H1 (cell line): ENCODE data around the gene TRIM29. TPM values are rescaled to one million over a fixed set of nuclear protein-coding genes. Genes with fewer than 3 reads are reported as not detected.

Experiments
- CTCF ChIA-PET: fragments of 300-600 bp; sonication (Branson Sonifier 250); formaldehyde crosslinking; loops from one replicate; lab custom pipeline; 2021; ENCODE audit not compliant: partially characterized antibody; lab: Charles Lee
- POLR2A ChIA-PET: fragments of 300-600 bp; sonication (Branson Sonifier 250); formaldehyde crosslinking; loops from one replicate; lab custom pipeline; 2021; ENCODE audit warnings: inconsistent platforms; ENCODE audit not compliant: partially characterized antibody; lab: Charles Lee
- DNase-seq, 2 experiments: peaks; one replicate each; pipeline versions ENCODE4 v3.0.0 to v3.0.0-alpha.2; 2010 to 2022; ENCODE audit warnings: low spot score in 2 of 2, low read depth in 1 of 2, mixed read lengths in 1 of 2
- FAIRE-seq: peaks from 2 replicates; lab custom pipeline; 2011; peaks lifted over from hg19 to GRCh38; lab: Jason Lieb, UNC
- H2AFZ ChIP-seq: 2 replicates; pipeline ENCODE4 v1.8.1; 2012; ENCODE audit warnings: low read length, inconsistent platforms
- H2AK5ac ChIP-seq: 2 replicates; pipeline ENCODE4 v1.6.1; 2013; ENCODE audit warnings: low read depth, low read length
- H2BK120ac ChIP-seq: replicated peaks from 2 replicates; pipeline ENCODE3; 2013; ENCODE audit warnings: low read depth, low read length, inconsistent platforms
- H2BK12ac ChIP-seq: 2 replicates; pipeline ENCODE4 v1.6.1; 2013; ENCODE audit warnings: low read depth, low read length
- H2BK15ac ChIP-seq: 2 replicates; pipeline ENCODE4 v1.6.1; 2013; ENCODE audit warnings: low read length
- H2BK20ac ChIP-seq: 2 replicates; pipeline ENCODE4 v1.6.1; 2013; ENCODE audit warnings: low read length
- H2BK5ac ChIP-seq: 2 replicates; pipeline ENCODE4 v1.6.1; 2013; ENCODE audit warnings: low read depth, low read length
- H3K14ac ChIP-seq: 2 replicates; pipeline ENCODE4 v1.6.1; 2013; ENCODE audit warnings: inconsistent platforms; ENCODE audit not compliant: insufficient read length
- H3K18ac ChIP-seq: 2 replicates; pipeline ENCODE4 v1.6.1; 2013; ENCODE audit warnings: low read length; ENCODE audit errors: extremely low read depth
- H3K23ac ChIP-seq: 2 replicates; pipeline ENCODE4 v1.6.1; 2013; ENCODE audit warnings: inconsistent platforms; ENCODE audit not compliant: insufficient read length
- H3K23me2 ChIP-seq: 2 replicates; pipeline ENCODE4 v1.6.1; 2013; ENCODE audit warnings: low read depth, low read length
- H3K27ac ChIP-seq: 2 replicates; pipeline ENCODE4 v1.6.1; 2011; ENCODE audit warnings: low read depth, low read length, inconsistent platforms
- H3K27me3 ChIP-seq, 4 experiments: replicated peaks in 1 of 4; 1 replicate in 1 of 4; 2 replicates in 3 of 4; pipeline versions ENCODE4 v1.6.1 to v1.8.1; 2011 to 2013; ENCODE audit warnings: low read length in 3 of 4, mild to moderate bottlenecking in 3 of 4, inconsistent platforms in 2 of 4, mixed read lengths in 2 of 4, moderate library complexity in 1 of 4; ENCODE audit not compliant: control insufficient read depth in 3 of 4, insufficient read depth in 3 of 4; ENCODE audit errors: extremely low read depth in 1 of 4
- H3K36me3 ChIP-seq, 4 experiments: 2 replicates each; pipeline versions ENCODE4 v1.6.1 to v1.8.1; 2011 to 2013; ENCODE audit warnings: mild to moderate bottlenecking in 4 of 4, low read length in 3 of 4, moderate library complexity in 2 of 4, control low read depth in 1 of 4, inconsistent platforms in 1 of 4; ENCODE audit not compliant: insufficient read depth in 4 of 4, control insufficient read depth in 2 of 4
- H3K4ac ChIP-seq: replicated peaks from 2 replicates; pipeline ENCODE3; 2013; ENCODE audit warnings: low read length, low read depth, mixed read lengths, inconsistent platforms; ENCODE audit not compliant: insufficient read length
- H3K4me1 ChIP-seq, 4 experiments: replicated peaks in 1 of 4; 1 replicate in 1 of 4; 2 replicates in 3 of 4; pipeline versions ENCODE4 v1.6.1 to v1.8.1; 2011 to 2013; ENCODE audit warnings: low read length in 3 of 4, inconsistent platforms in 2 of 4, mixed read lengths in 1 of 4; ENCODE audit not compliant: insufficient read depth in 4 of 4, control insufficient read depth in 3 of 4
- H3K4me2 ChIP-seq, 2 experiments: 2 replicates each; pipeline versions ENCODE4 v1.6.1 to v1.8.1; 2011 to 2013; ENCODE audit warnings: low read depth in 2 of 2, low read length in 2 of 2, control low read depth in 1 of 2, inconsistent platforms in 1 of 2, mild to moderate bottlenecking in 1 of 2; ENCODE audit not compliant: insufficient read depth in 1 of 2
- H3K4me3 ChIP-seq, 4 experiments: fragments of 200-600, 300-600 bp in 1 of 4; sonication (generic), shearing (Covaris generic), sonication (Bioruptor Twin) in 1 of 4; 2 replicates each; pipeline versions ENCODE4 v1.5.1 to v1.8.1; 2011 to 2016; ENCODE audit warnings: low read length in 4 of 4, low read depth in 3 of 4, control low read depth in 2 of 4, inconsistent platforms in 2 of 4, mild to moderate bottlenecking in 2 of 4, mixed read lengths in 1 of 4, moderate library complexity in 1 of 4; ENCODE audit not compliant: insufficient read depth in 2 of 4; ENCODE audit errors: extremely low read depth in 1 of 4
- H3K56ac ChIP-seq: replicated peaks from 2 replicates; pipeline ENCODE3; 2013; ENCODE audit warnings: low read depth, mild to moderate bottlenecking, mixed read lengths, low read length, inconsistent platforms; ENCODE audit not compliant: insufficient read length
- H3K79me1 ChIP-seq: 2 replicates; pipeline ENCODE4 v1.6.1; 2013; ENCODE audit warnings: low read depth, low read length, control low read depth
- H3K79me2 ChIP-seq, 2 experiments: 2 replicates each; pipeline versions ENCODE4 v1.6.1 to v1.8.1; 2012 to 2013; ENCODE audit warnings: low read length in 2 of 2, mild to moderate bottlenecking in 2 of 2, inconsistent platforms in 1 of 2; ENCODE audit not compliant: insufficient read depth in 2 of 2, control insufficient read depth in 1 of 2
- H3K9ac ChIP-seq, 4 experiments: replicated peaks in 1 of 4; 1 replicate in 1 of 4; 2 replicates in 3 of 4; pipeline versions ENCODE4 v1.6.1 to v1.8.1; 2011 to 2013; ENCODE audit warnings: low read depth in 3 of 4, low read length in 3 of 4, control low read depth in 2 of 4, mild to moderate bottlenecking in 2 of 4, moderate library complexity in 2 of 4, inconsistent platforms in 1 of 4; ENCODE audit errors: extremely low read depth in 1 of 4
- H3K9me3 ChIP-seq, 2 experiments: 2 replicates each; pipeline versions ENCODE4 v1.6.1 to v1.8.1; 2012 to 2013; ENCODE audit warnings: mild to moderate bottlenecking in 2 of 2, moderate library complexity in 2 of 2, control low read depth in 1 of 2, inconsistent platforms in 1 of 2, low read depth in 1 of 2, low read length in 1 of 2, mixed read lengths in 1 of 2; ENCODE audit not compliant: insufficient read depth in 2 of 2
- H4K20me1 ChIP-seq, 2 experiments: replicated peaks in 1 of 2; 2 replicates each; pipeline versions ENCODE3 to v1.8.1; 2011 to 2013; ENCODE audit warnings: inconsistent platforms in 2 of 2, low read length in 2 of 2, mild to moderate bottlenecking in 1 of 2; ENCODE audit not compliant: insufficient read depth in 2 of 2, control insufficient read depth in 1 of 2
- H4K5ac ChIP-seq: 2 replicates; pipeline ENCODE4 v1.6.1; 2013; ENCODE audit warnings: low read length, low read depth, mixed read lengths, inconsistent platforms; ENCODE audit not compliant: insufficient read length
- H4K8ac ChIP-seq: 2 replicates; pipeline ENCODE4 v1.8.0; 2013; ENCODE audit warnings: mild to moderate bottlenecking, moderate library complexity, low read length, inconsistent platforms; ENCODE audit not compliant: insufficient read depth; ENCODE audit errors: extremely low read depth
- H4K91ac ChIP-seq: replicated peaks from 2 replicates; pipeline ENCODE3; 2013; ENCODE audit warnings: low read length, mixed read lengths, inconsistent platforms; ENCODE audit not compliant: insufficient read length
- BACH1 ChIP-seq: IDR thresholded peaks from 2 replicates; pipeline ENCODE4 v1.6.1; 2012; ENCODE audit warnings: low read length, improper control_type of control experiment
- EGR1 ChIP-seq: IDR thresholded peaks from 2 replicates; pipeline ENCODE4 v1.6.1; 2011; ENCODE audit warnings: low read depth, low read length, borderline replicate concordance
- EP300 ChIP-seq, 2 experiments: IDR thresholded peaks; 1 replicate in 1 of 2; 2 replicates in 1 of 2; pipeline ENCODE4 v1.6.1; 2011 to 2012; ENCODE audit warnings: low read depth in 2 of 2, low read length in 2 of 2, mild to moderate bottlenecking in 2 of 2, borderline replicate concordance in 1 of 2, inconsistent platforms in 1 of 2, moderate library complexity in 1 of 2
- HDAC2 ChIP-seq, 2 experiments: fragments of 300-600 bp in 1 of 2; sonication (generic) in 1 of 2; IDR thresholded peaks; 2 replicates each; pipeline ENCODE4 v1.6.1; 2011 to 2012; ENCODE audit warnings: low read depth in 2 of 2, low read length in 2 of 2, mild to moderate bottlenecking in 2 of 2, moderate library complexity in 2 of 2, borderline replicate concordance in 1 of 2, inconsistent platforms in 1 of 2
- HDAC6 ChIP-seq: IDR thresholded peaks from one replicate; pipeline ENCODE4 v1.7.1; 2012; ENCODE audit warnings: low read depth, mild to moderate bottlenecking, inconsistent platforms, low read length, moderate library complexity
- KDM1A ChIP-seq: fragments of 200-600, 300-600 bp; sonication (generic); IDR thresholded peaks from 2 replicates; pipeline ENCODE4 v1.7.1; 2016; ENCODE audit warnings: mild to moderate bottlenecking, low read length, borderline replicate concordance
- MAFK ChIP-seq: IDR thresholded peaks from 2 replicates; pipeline ENCODE4 v1.6.1; 2012; ENCODE audit warnings: low read depth, mild to moderate bottlenecking, improper control_type of control experiment, low read length
- NANOG ChIP-seq: IDR thresholded peaks from 2 replicates; pipeline ENCODE4 v1.6.1; 2011; ENCODE audit warnings: low read length, low read depth, mild to moderate bottlenecking, inconsistent platforms; ENCODE audit not compliant: insufficient read depth, poor library complexity, severe bottlenecking
- POLR2AphosphoS5 ChIP-seq: IDR thresholded peaks from 2 replicates; pipeline ENCODE4 v1.6.1; 2011; ENCODE audit warnings: low read depth, low read length
- SIRT6 ChIP-seq: IDR thresholded peaks from one replicate; pipeline ENCODE4 v1.7.1; 2012; ENCODE audit warnings: low read length, inconsistent platforms
- SP1 ChIP-seq: IDR thresholded peaks from 2 replicates; pipeline ENCODE4 v1.6.1; 2011; ENCODE audit warnings: low read depth, low read length
- TEAD4 ChIP-seq: IDR thresholded peaks from 2 replicates; pipeline ENCODE4 v1.6.1; 2012; ENCODE audit warnings: low read depth, low read length, inconsistent platforms, mixed read lengths
- WGBS, 2 experiments: shearing (Covaris generic) in 1 of 2; methylation state at CpG; one replicate each; pipeline versions ENCODE4 v1.1.6 to v1.1.7; 2013 to 2015; ENCODE audit warnings: low lambda C conversion rate in 2 of 2, mixed read lengths in 2 of 2, inconsistent platforms in 1 of 2, low coverage in 1 of 2, missing lambda C conversion rate in 1 of 2; ENCODE audit not compliant: insufficient replicate concordance in 2 of 2, insufficient coverage in 1 of 2, insufficient read length in 1 of 2; ENCODE audit errors: extremely low coverage in 1 of 2, missing lambda C conversion rate in 1 of 2; 5-methylcytosine and 5-hydroxymethylcytosine counted together
- polyA plus RNA-seq, 7 experiments: library from polyadenylated mRNA; depleted of rRNA in 3 of 7; stranded (reverse) in 5 of 7; unstranded in 2 of 7; fragments of >200 nt in 5 of 7; fragments of 200-250 nt in 2 of 7; gene quantifications; 1 replicate in 5 of 7; 2 replicates in 1 of 7; 4 replicates in 1 of 7; pipeline versions ENCODE4 v1.2.1 to v1.2.3, GENCODE V29; 2011 to 2013; ENCODE audit warnings: missing spikeins in 2 of 7, mixed read lengths in 2 of 7
- total RNA-seq: library from RNA; stranded (reverse); fragmentation: NEBNext Ultra II Directional; extraction: Animal tissue kit (Norgen Biotek cat#: 25700); gene quantifications from 2 replicates; pipeline ENCODE4 v1.2.1, GENCODE V29; 2021
- TF ChIP-seq, protein P1 (sequence below): IDR thresholded peaks from 2 replicates; pipeline ENCODE4 v1.6.1; 2011; ENCODE audit warnings: low read depth, mild to moderate bottlenecking, low read length; ENCODE audit not compliant: insufficient read depth

Gene TRIM29
- total and polyA plus RNA-seq, 2 of the 8 experiments (the other 6 are each of a cell fraction or from before 2014, with no cell fraction given), result 0.17 to 0.43 TPM

DNA sequence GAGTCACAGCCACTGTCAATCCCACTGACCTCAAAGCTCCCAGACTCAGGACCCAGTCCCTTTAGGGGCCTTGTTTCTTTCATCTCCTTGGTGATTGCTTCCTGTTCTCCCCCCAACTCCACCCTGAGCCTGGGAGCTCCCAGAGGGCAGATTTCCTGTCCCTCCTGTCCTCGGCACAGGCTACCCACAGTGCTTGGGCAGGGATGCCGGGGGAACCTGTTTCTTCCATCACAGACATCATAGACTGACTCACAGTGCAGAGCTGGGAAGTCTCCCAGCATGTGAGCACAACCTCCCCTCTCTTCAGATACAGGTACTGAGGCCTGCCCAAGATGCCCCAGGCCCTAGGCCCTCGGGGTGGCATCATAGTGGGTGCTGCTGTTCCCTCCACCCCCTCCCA lies 16.6 kb downstream of the TRIM29 start:
- no peaks in the 10 kb centered on the region; a peak in 2 of 7 replicates for H3K27me3 ChIP-seq
- H3K79me2 ChIP-seq, result no peaks in the 10 kb centered on the region
- H4K20me1 ChIP-seq, result peaks cover 0 to under 1% of the 10 kb centered on the region in 2 experiments
- H2BK15ac ChIP-seq, result no peak overlapping the region
- H4K8ac ChIP-seq, result no peak overlapping the region
- peaks cover 0 to 7% of the 10 kb centered on the region in 2 experiments; a peak in 1 of 4 replicates for H3K9me3 ChIP-seq
- WGBS, 2 experiments, result 92% methylated on average over 3 of the region's 3 CpGs; no CpG with 5 or more reads in 1 of the 2 experiments
- no peak overlapping the region for H4K91ac ChIP-seq
- ChIA-PET CTCF (interaction anchor here (0.9 to 2.4 kb wide), 4 partner anchors 9 to 107 kb away, joined by 3 to 13 read pairs (median 6); no protein-coding TSS in a partner anchor), POLR2A (no interaction called here)
- TF ChIP-seq EGR1 (no peak), NANOG (no peak), HDAC2 (IDR thresholded peaks at IDR 0.05; ENCODE audit: borderline replicate concordance in 1 of 2, low read depth in 2 of 2, low read length in 2 of 2) (no peak), POLR2AphosphoS5 (no peak), SP1 (no peak), HDAC6 (no peak), KDM1A (no peak), BACH1 (no peak), EP300 (IDR thresholded peaks at IDR 0.05; ENCODE audit: borderline replicate concordance in 1 of 2, low read depth in 2 of 2, low read length in 2 of 2) (no peak), SIRT6 (no peak), MAFK (no peak), TEAD4 (no peak)
- TF ChIP-seq, protein P1, sequence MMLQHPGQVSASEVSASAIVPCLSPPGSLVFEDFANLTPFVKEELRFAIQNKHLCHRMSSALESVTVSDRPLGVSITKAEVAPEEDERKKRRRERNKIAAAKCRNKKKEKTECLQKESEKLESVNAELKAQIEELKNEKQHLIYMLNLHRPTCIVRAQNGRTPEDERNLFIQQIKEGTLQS, result no peak
- H3K23me2 ChIP-seq, result no peaks in the 10 kb centered on the region
- FAIRE-seq (no peak), DNase-seq (no peak)
- no peak overlapping the region for H2AFZ ChIP-seq
- no peak overlapping the region for H3K4me3 ChIP-seq
- no peak overlapping the region; the same call in 1 of the 2 replicates for H3K18ac ChIP-seq
- H3K56ac ChIP-seq, result no peak overlapping the region
- no peak overlapping the region for H3K4ac ChIP-seq
- H3K79me1 ChIP-seq, result no peaks in the 10 kb centered on the region
- no peak overlapping the region for H2BK120ac ChIP-seq
- H2AK5ac ChIP-seq, result no peak overlapping the region
- no peak overlapping the region for H3K14ac ChIP-seq
- H3K23ac ChIP-seq, result no peak overlapping the region
- no peak overlapping the region for H3K27ac ChIP-seq
- no peak overlapping the region for H2BK12ac ChIP-seq
- H3K36me3 ChIP-seq, result no peaks in the 10 kb centered on the region; a peak in 1 of 8 replicates
- H3K9ac ChIP-seq, result no peak overlapping the region
- H3K4me1 ChIP-seq, result peaks cover 0 to 3% (median 2%) of the 10 kb centered on the region in 4 experiments; a peak in 3 of 7 replicates
- no peak overlapping the region for H2BK5ac ChIP-seq
- no peak overlapping the region for H2BK20ac ChIP-seq
- no peak overlapping the region for H3K4me2 ChIP-seq
- H4K5ac ChIP-seq, result no peak overlapping the region
